Measurements from ENCODE around the gene PSMC1.
"Not testable (repeated sequence)": the region's sequence is repeated elsewhere in the genome, so short reads cannot be mapped to it uniquely, and the experiment has no call there.

Gene PSMC1

GRCh38 chr14:90256354-90257131 is at the start of gene PSMC1:
PSMC1 (plus strand) TSS chr14:90256553; CDS start chr14:90256598, 45 bp downstream.
- peak; percentile 79 to 84 for DNase-seq (ENCODE audit: low read depth in 2 of 2)

- DNase-seq (ENCODE audit: low read depth in 2 of 2), result no peak
Observed at GRCh38 chr14:90213099-90213748, 43.1 kb upstream of the PSMC1 start.

GRCh38 chr14:90228478-90228877 is 27.9 kb upstream of the PSMC1 start:
- no peak for DNase-seq (ENCODE audit: low read depth in 2 of 2)

- DNase-seq (ENCODE audit: low read depth in 2 of 2), result not testable (repeated sequence)
Observed at GRCh38 chr14:90229942-90230341, 26.4 kb upstream of the PSMC1 start.

GRCh38 chr14:90235179-90235976 is 21.0 kb upstream of the PSMC1 start:
- no peak for DNase-seq (ENCODE audit: low read depth in 2 of 2)

GRCh38 chr14:90239139-90239538 is 17.2 kb upstream of the PSMC1 start:
- no peak for DNase-seq (ENCODE audit: low read depth in 2 of 2)

GRCh38 chr14:90242444-90242843 is 13.9 kb upstream of the PSMC1 start:
- DNase-seq (ENCODE audit: low read depth in 2 of 2), result no peak

GRCh38 chr14:90246936-90247335 is 9.4 kb upstream of the PSMC1 start:
- no peak for DNase-seq (ENCODE audit: low read depth in 2 of 2)

- not testable (repeated sequence) for DNase-seq (ENCODE audit: low read depth in 2 of 2)
Observed at GRCh38 chr14:90247441-90247840, 8.9 kb upstream of the PSMC1 start.

- DNase-seq (ENCODE audit: low read depth in 2 of 2), result no peak
Observed at GRCh38 chr14:90248594-90248993, 7.8 kb upstream of the PSMC1 start.

- DNase-seq (ENCODE audit: low read depth in 2 of 2), result no peak
Observed at GRCh38 chr14:90253826-90254225, 2.5 kb upstream of the PSMC1 start.

- no peak for DNase-seq (ENCODE audit: low read depth in 2 of 2)
Observed at GRCh38 chr14:90255871-90256270, 482 bp upstream of the PSMC1 start.

GRCh38 chr14:90263748-90264449 is 7.5 kb downstream of the PSMC1 start:
- no peak for DNase-seq (ENCODE audit: low read depth in 2 of 2)

GRCh38 chr14:90266441-90267154 is 10.2 kb downstream of the PSMC1 start:
- DNase-seq (ENCODE audit: low read depth in 2 of 2), result no peak

- no peak for DNase-seq (ENCODE audit: low read depth in 2 of 2)
Observed at GRCh38 chr14:90268420-90268819, 12.1 kb downstream of the PSMC1 start.

GRCh38 chr14:90272523-90272922 is 16.2 kb downstream of the PSMC1 start:
- DNase-seq (ENCODE audit: low read depth in 2 of 2), result no peak

GRCh38 chr14:90273532-90273931 is 17.2 kb downstream of the PSMC1 start:
- DNase-seq (ENCODE audit: low read depth in 2 of 2), result no peak

- no peak for DNase-seq (ENCODE audit: low read depth in 2 of 2)
Observed at GRCh38 chr14:90274019-90274418, 17.7 kb downstream of the PSMC1 start.

GRCh38 chr14:90274808-90275457 is 18.6 kb downstream of the PSMC1 start:
- DNase-seq (ENCODE audit: low read depth in 2 of 2), result no peak

- no peak for DNase-seq (ENCODE audit: low read depth in 2 of 2)
Observed at GRCh38 chr14:90275458-90275814, 19.1 kb downstream of the PSMC1 start.

GRCh38 chr14:90275820-90276219 is 19.5 kb downstream of the PSMC1 start:
- no peak for DNase-seq (ENCODE audit: low read depth in 2 of 2)
